H1 (cell line): ENCODE results near the gene CXCL1. TPM values are rescaled to one million over a fixed set of nuclear protein-coding genes. Genes with fewer than 3 reads are reported as not detected.

Source experiments
- CTCF ChIA-PET: fragments of 300-600 bp; sonication (Branson Sonifier 250); formaldehyde crosslinking; loops from one replicate; lab custom pipeline; 2021; ENCODE audit not compliant: partially characterized antibody; lab: Charles Lee
- POLR2A ChIA-PET: fragments of 300-600 bp; sonication (Branson Sonifier 250); formaldehyde crosslinking; loops from one replicate; lab custom pipeline; 2021; ENCODE audit warnings: inconsistent platforms; ENCODE audit not compliant: partially characterized antibody; lab: Charles Lee
- DNase-seq, 2 experiments: peaks; one replicate each; pipeline versions ENCODE4 v3.0.0 to v3.0.0-alpha.2; 2010 to 2022; ENCODE audit warnings: low spot score in 2 of 2, low read depth in 1 of 2, mixed read lengths in 1 of 2
- FAIRE-seq: peaks from 2 replicates; lab custom pipeline; 2011; peaks lifted over from hg19 to GRCh38; lab: Jason Lieb, UNC
- H2AFZ ChIP-seq: 2 replicates; pipeline ENCODE4 v1.8.1; 2012; ENCODE audit warnings: low read length, inconsistent platforms
- H2AK5ac ChIP-seq: 2 replicates; pipeline ENCODE4 v1.6.1; 2013; ENCODE audit warnings: low read depth, low read length
- H2BK120ac ChIP-seq: replicated peaks from 2 replicates; pipeline ENCODE3; 2013; ENCODE audit warnings: low read depth, low read length, inconsistent platforms
- H2BK12ac ChIP-seq: 2 replicates; pipeline ENCODE4 v1.6.1; 2013; ENCODE audit warnings: low read depth, low read length
- H2BK15ac ChIP-seq: 2 replicates; pipeline ENCODE4 v1.6.1; 2013; ENCODE audit warnings: low read length
- H2BK20ac ChIP-seq: 2 replicates; pipeline ENCODE4 v1.6.1; 2013; ENCODE audit warnings: low read length
- H2BK5ac ChIP-seq: 2 replicates; pipeline ENCODE4 v1.6.1; 2013; ENCODE audit warnings: low read depth, low read length
- H3K14ac ChIP-seq: 2 replicates; pipeline ENCODE4 v1.6.1; 2013; ENCODE audit warnings: inconsistent platforms; ENCODE audit not compliant: insufficient read length
- H3K18ac ChIP-seq: 2 replicates; pipeline ENCODE4 v1.6.1; 2013; ENCODE audit warnings: low read length; ENCODE audit errors: extremely low read depth
- H3K23ac ChIP-seq: 2 replicates; pipeline ENCODE4 v1.6.1; 2013; ENCODE audit warnings: inconsistent platforms; ENCODE audit not compliant: insufficient read length
- H3K23me2 ChIP-seq: 2 replicates; pipeline ENCODE4 v1.6.1; 2013; ENCODE audit warnings: low read depth, low read length
- H3K27ac ChIP-seq: 2 replicates; pipeline ENCODE4 v1.6.1; 2011; ENCODE audit warnings: low read depth, low read length, inconsistent platforms
- H3K27me3 ChIP-seq, 4 experiments: replicated peaks in 1 of 4; 1 replicate in 1 of 4; 2 replicates in 3 of 4; pipeline versions ENCODE4 v1.6.1 to v1.8.1; 2011 to 2013; ENCODE audit warnings: low read length in 3 of 4, mild to moderate bottlenecking in 3 of 4, inconsistent platforms in 2 of 4, mixed read lengths in 2 of 4, moderate library complexity in 1 of 4; ENCODE audit not compliant: control insufficient read depth in 3 of 4, insufficient read depth in 3 of 4; ENCODE audit errors: extremely low read depth in 1 of 4
- H3K36me3 ChIP-seq, 4 experiments: 2 replicates each; pipeline versions ENCODE4 v1.6.1 to v1.8.1; 2011 to 2013; ENCODE audit warnings: mild to moderate bottlenecking in 4 of 4, low read length in 3 of 4, moderate library complexity in 2 of 4, control low read depth in 1 of 4, inconsistent platforms in 1 of 4; ENCODE audit not compliant: insufficient read depth in 4 of 4, control insufficient read depth in 2 of 4
- H3K4ac ChIP-seq: replicated peaks from 2 replicates; pipeline ENCODE3; 2013; ENCODE audit warnings: low read length, low read depth, mixed read lengths, inconsistent platforms; ENCODE audit not compliant: insufficient read length
- H3K4me1 ChIP-seq, 4 experiments: replicated peaks in 1 of 4; 1 replicate in 1 of 4; 2 replicates in 3 of 4; pipeline versions ENCODE4 v1.6.1 to v1.8.1; 2011 to 2013; ENCODE audit warnings: low read length in 3 of 4, inconsistent platforms in 2 of 4, mixed read lengths in 1 of 4; ENCODE audit not compliant: insufficient read depth in 4 of 4, control insufficient read depth in 3 of 4
- H3K4me2 ChIP-seq, 2 experiments: 2 replicates each; pipeline versions ENCODE4 v1.6.1 to v1.8.1; 2011 to 2013; ENCODE audit warnings: low read depth in 2 of 2, low read length in 2 of 2, control low read depth in 1 of 2, inconsistent platforms in 1 of 2, mild to moderate bottlenecking in 1 of 2; ENCODE audit not compliant: insufficient read depth in 1 of 2
- H3K4me3 ChIP-seq, 4 experiments: fragments of 200-600, 300-600 bp in 1 of 4; sonication (generic), shearing (Covaris generic), sonication (Bioruptor Twin) in 1 of 4; 2 replicates each; pipeline versions ENCODE4 v1.5.1 to v1.8.1; 2011 to 2016; ENCODE audit warnings: low read length in 4 of 4, low read depth in 3 of 4, control low read depth in 2 of 4, inconsistent platforms in 2 of 4, mild to moderate bottlenecking in 2 of 4, mixed read lengths in 1 of 4, moderate library complexity in 1 of 4; ENCODE audit not compliant: insufficient read depth in 2 of 4; ENCODE audit errors: extremely low read depth in 1 of 4
- H3K56ac ChIP-seq: replicated peaks from 2 replicates; pipeline ENCODE3; 2013; ENCODE audit warnings: low read depth, mild to moderate bottlenecking, mixed read lengths, low read length, inconsistent platforms; ENCODE audit not compliant: insufficient read length
- H3K79me1 ChIP-seq: 2 replicates; pipeline ENCODE4 v1.6.1; 2013; ENCODE audit warnings: low read depth, low read length, control low read depth
- H3K79me2 ChIP-seq, 2 experiments: 2 replicates each; pipeline versions ENCODE4 v1.6.1 to v1.8.1; 2012 to 2013; ENCODE audit warnings: low read length in 2 of 2, mild to moderate bottlenecking in 2 of 2, inconsistent platforms in 1 of 2; ENCODE audit not compliant: insufficient read depth in 2 of 2, control insufficient read depth in 1 of 2
- H3K9ac ChIP-seq, 4 experiments: replicated peaks in 1 of 4; 1 replicate in 1 of 4; 2 replicates in 3 of 4; pipeline versions ENCODE4 v1.6.1 to v1.8.1; 2011 to 2013; ENCODE audit warnings: low read depth in 3 of 4, low read length in 3 of 4, control low read depth in 2 of 4, mild to moderate bottlenecking in 2 of 4, moderate library complexity in 2 of 4, inconsistent platforms in 1 of 4; ENCODE audit errors: extremely low read depth in 1 of 4
- H3K9me3 ChIP-seq, 2 experiments: 2 replicates each; pipeline versions ENCODE4 v1.6.1 to v1.8.1; 2012 to 2013; ENCODE audit warnings: mild to moderate bottlenecking in 2 of 2, moderate library complexity in 2 of 2, control low read depth in 1 of 2, inconsistent platforms in 1 of 2, low read depth in 1 of 2, low read length in 1 of 2, mixed read lengths in 1 of 2; ENCODE audit not compliant: insufficient read depth in 2 of 2
- H4K20me1 ChIP-seq, 2 experiments: replicated peaks in 1 of 2; 2 replicates each; pipeline versions ENCODE3 to v1.8.1; 2011 to 2013; ENCODE audit warnings: inconsistent platforms in 2 of 2, low read length in 2 of 2, mild to moderate bottlenecking in 1 of 2; ENCODE audit not compliant: insufficient read depth in 2 of 2, control insufficient read depth in 1 of 2
- H4K5ac ChIP-seq: 2 replicates; pipeline ENCODE4 v1.6.1; 2013; ENCODE audit warnings: low read length, low read depth, mixed read lengths, inconsistent platforms; ENCODE audit not compliant: insufficient read length
- H4K8ac ChIP-seq: 2 replicates; pipeline ENCODE4 v1.8.0; 2013; ENCODE audit warnings: mild to moderate bottlenecking, moderate library complexity, low read length, inconsistent platforms; ENCODE audit not compliant: insufficient read depth; ENCODE audit errors: extremely low read depth
- H4K91ac ChIP-seq: replicated peaks from 2 replicates; pipeline ENCODE3; 2013; ENCODE audit warnings: low read length, mixed read lengths, inconsistent platforms; ENCODE audit not compliant: insufficient read length
- CEBPB ChIP-seq: IDR thresholded peaks from 2 replicates; pipeline ENCODE4 v1.6.1; 2012; ENCODE audit warnings: low read depth, low read length
- HDAC6 ChIP-seq: IDR thresholded peaks from one replicate; pipeline ENCODE4 v1.7.1; 2012; ENCODE audit warnings: low read depth, mild to moderate bottlenecking, inconsistent platforms, low read length, moderate library complexity
- JUN ChIP-seq: IDR thresholded peaks from 2 replicates; pipeline ENCODE4 v1.6.1; 2011; ENCODE audit warnings: low read depth, mild to moderate bottlenecking, improper control_type of control experiment, low read length
- SIN3A ChIP-seq, 2 experiments: IDR thresholded peaks in 1 of 2; conservative IDR thresholded peaks in 1 of 2; 2 replicates each; pipeline ENCODE4 v1.6.1; 2011 to 2012; ENCODE audit warnings: low read length in 2 of 2, improper control_type of control experiment in 1 of 2, low read depth in 1 of 2, mild to moderate bottlenecking in 1 of 2
- WGBS, 2 experiments: shearing (Covaris generic) in 1 of 2; methylation state at CpG; one replicate each; pipeline versions ENCODE4 v1.1.6 to v1.1.7; 2013 to 2015; ENCODE audit warnings: low lambda C conversion rate in 2 of 2, mixed read lengths in 2 of 2, inconsistent platforms in 1 of 2, low coverage in 1 of 2, missing lambda C conversion rate in 1 of 2; ENCODE audit not compliant: insufficient replicate concordance in 2 of 2, insufficient coverage in 1 of 2, insufficient read length in 1 of 2; ENCODE audit errors: extremely low coverage in 1 of 2, missing lambda C conversion rate in 1 of 2; 5-methylcytosine and 5-hydroxymethylcytosine counted together
- polyA plus RNA-seq, 7 experiments: library from polyadenylated mRNA; depleted of rRNA in 3 of 7; stranded (reverse) in 5 of 7; unstranded in 2 of 7; fragments of >200 nt in 5 of 7; fragments of 200-250 nt in 2 of 7; gene quantifications; 1 replicate in 5 of 7; 2 replicates in 1 of 7; 4 replicates in 1 of 7; pipeline versions ENCODE4 v1.2.1 to v1.2.3, GENCODE V29; 2011 to 2013; ENCODE audit warnings: missing spikeins in 2 of 7, mixed read lengths in 2 of 7
- total RNA-seq: library from RNA; stranded (reverse); fragmentation: NEBNext Ultra II Directional; extraction: Animal tissue kit (Norgen Biotek cat#: 25700); gene quantifications from 2 replicates; pipeline ENCODE4 v1.2.1, GENCODE V29; 2021

Gene CXCL1
- total and polyA plus RNA-seq, 2 of the 8 experiments (the other 6 are each of a cell fraction or from before 2014, with no cell fraction given): 0.77 to 0.80 TPM

DNA sequence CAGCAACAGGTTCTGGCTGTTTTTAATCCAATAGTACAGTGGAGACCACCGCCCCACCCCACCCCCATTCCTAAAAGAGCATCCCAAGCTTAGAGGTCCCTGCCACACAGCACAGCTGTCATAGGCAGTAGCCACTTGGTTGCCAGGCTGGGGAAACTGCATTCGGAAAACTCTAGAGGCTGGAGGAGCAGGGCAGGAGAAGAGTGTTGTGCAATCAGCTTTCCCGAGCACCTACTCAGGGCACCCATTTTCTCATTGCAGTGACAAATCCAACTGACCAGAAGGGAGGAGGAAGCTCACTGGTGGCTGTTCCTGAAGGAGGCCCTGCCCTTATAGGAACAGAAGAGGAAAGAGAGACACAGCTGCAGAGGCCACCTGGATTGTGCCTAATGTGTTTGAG, 1.1 kb downstream of the CXCL1 start:
- Histone ChIP-seq H3K79me1 (no peaks in the 10 kb centered on the region), H3K9ac (no peak overlapping the region), H3K9me3 (no peaks in the 10 kb centered on the region), H4K20me1 (no peaks in the 10 kb centered on the region), H3K36me3 (no peaks in the 10 kb centered on the region), H4K5ac (no peak overlapping the region), H3K27me3 (peaks cover 0 to 22% (median 11%) of the 10 kb centered on the region in 4 experiments; a peak in 6 of 7 replicates), H2BK12ac (no peak overlapping the region), H3K4me1 (peaks cover 0 to 4% (median 2%) of the 10 kb centered on the region in 4 experiments; a peak in 3 of 7 replicates), H2BK15ac (no peak overlapping the region; the same call in 1 of the 2 replicates), H2BK20ac (no peak overlapping the region), H2AK5ac (no peak overlapping the region), H4K91ac (no peak overlapping the region), H3K27ac (no peak overlapping the region), H4K8ac (no peak overlapping the region; the same call in 1 of the 2 replicates), H3K4me3 (peak overlapping the region in 1 of 4 experiments; percentile 76; a peak in 1 of 8 replicates), H3K4me2 (peak overlapping the region; percentile 70 to 92; a peak in 2 of 4 replicates), H3K79me2 (no peaks in the 10 kb centered on the region), H2BK5ac (no peak overlapping the region), H3K14ac (no peak overlapping the region), H3K18ac (no peak overlapping the region), H3K4ac (no peak overlapping the region), H3K23ac (no peak overlapping the region), H2BK120ac (no peak overlapping the region), H3K56ac (no peak overlapping the region), H3K23me2 (peaks cover 5% of the 10 kb centered on the region; the same call in 1 of the 2 replicates), H2AFZ (no peak overlapping the region)
- FAIRE-seq (no peak), DNase-seq (no peak)
- ChIA-PET POLR2A (interaction anchor here (0.6 kb wide), 1 partner anchor 76 kb away, joined by 3 read pairs; no protein-coding TSS in a partner anchor), CTCF (interaction anchor here (0.6 to 0.9 kb wide), 2 partner anchors 301 to 661 kb away, joined by 3 read pairs; no protein-coding TSS in a partner anchor)
- WGBS, 2 experiments: 92% methylated on average over 3 of the region's 3 CpGs; no CpG with 5 or more reads in 1 of the 2 experiments
- TF ChIP-seq JUN (no peak), CEBPB (peak; percentile 85), SIN3A (conservative IDR thresholded peaks at IDR 0.05 in 1 of 2, IDR thresholded peaks at IDR 0.05 in 1 of 2; ENCODE audit: low read depth in 1 of 2, low read length in 2 of 2) (no peak), HDAC6 (no peak)
